ENCODE data around the gene PODXL2.

GRCh38 chr3:127622772-127623576, 6.0 kb upstream of the PODXL2 start:
- TF ChIP-seq CTCF (IDR thresholded peaks at IDR 0.05) = no peak
- TF ChIP-seq POLR2AphosphoS5 (IDR thresholded peaks at IDR 0.05; ENCODE audit: low read depth, low read length) = no peak

All from Panc1 (cell line).